ENCODE results near the gene CEP104.

Gene CEP104

DNA sequence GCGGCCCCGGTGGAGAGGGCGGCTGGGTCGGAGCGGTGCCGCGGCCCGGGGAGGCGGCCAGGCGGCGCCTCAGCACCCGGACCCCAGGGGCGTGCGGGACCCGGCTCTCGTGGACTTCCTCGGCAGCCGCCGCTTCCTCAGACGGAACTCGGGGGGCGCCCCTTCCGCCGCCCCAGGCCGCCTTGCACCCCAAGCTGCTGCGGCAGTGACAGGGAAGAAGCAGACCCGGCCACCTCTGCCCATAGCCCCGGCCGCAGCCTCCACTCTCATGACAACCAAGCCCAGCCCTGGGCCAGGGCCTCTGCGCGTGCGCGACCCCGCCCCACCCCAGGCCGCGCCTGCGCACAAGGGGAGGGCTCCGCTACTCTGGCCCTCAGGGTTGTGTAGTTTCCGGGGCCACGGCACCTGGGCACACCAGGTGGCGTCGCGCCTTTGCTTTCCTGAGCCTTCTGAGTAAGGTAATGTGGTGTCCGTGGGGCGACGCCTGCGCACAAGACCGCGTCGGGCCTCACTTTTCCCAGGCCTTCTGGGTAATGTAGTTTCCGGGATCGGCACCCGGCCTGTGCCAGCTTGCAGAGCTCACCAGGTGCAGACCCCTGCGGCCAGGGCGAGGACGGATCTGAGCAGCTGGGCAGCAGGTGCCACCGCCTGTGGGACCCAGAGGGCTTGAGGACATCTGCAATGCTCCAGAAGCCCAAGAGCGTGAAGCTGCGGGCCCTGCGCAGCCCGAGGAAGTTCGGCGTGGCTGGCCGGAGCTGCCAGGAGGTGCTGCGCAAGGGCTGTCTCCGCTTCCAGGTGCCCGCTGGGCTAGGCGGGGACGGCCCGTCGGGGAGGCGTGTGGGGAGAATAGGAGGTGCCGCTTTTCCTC is at the start of gene CEP104, which contains the start of gene DFFB:
TSS of gene CEP104 (minus strand) at position 289 of the 868 bp plus-strand sequence. CDS start 4,804 bp downstream, outside the sequence.
TSS of gene DFFB (plus strand) at position 554 of the 868 bp plus-strand sequence. CDS start at position 682, 128 bp downstream.
- TF ChIP-seq, protein P1, sequence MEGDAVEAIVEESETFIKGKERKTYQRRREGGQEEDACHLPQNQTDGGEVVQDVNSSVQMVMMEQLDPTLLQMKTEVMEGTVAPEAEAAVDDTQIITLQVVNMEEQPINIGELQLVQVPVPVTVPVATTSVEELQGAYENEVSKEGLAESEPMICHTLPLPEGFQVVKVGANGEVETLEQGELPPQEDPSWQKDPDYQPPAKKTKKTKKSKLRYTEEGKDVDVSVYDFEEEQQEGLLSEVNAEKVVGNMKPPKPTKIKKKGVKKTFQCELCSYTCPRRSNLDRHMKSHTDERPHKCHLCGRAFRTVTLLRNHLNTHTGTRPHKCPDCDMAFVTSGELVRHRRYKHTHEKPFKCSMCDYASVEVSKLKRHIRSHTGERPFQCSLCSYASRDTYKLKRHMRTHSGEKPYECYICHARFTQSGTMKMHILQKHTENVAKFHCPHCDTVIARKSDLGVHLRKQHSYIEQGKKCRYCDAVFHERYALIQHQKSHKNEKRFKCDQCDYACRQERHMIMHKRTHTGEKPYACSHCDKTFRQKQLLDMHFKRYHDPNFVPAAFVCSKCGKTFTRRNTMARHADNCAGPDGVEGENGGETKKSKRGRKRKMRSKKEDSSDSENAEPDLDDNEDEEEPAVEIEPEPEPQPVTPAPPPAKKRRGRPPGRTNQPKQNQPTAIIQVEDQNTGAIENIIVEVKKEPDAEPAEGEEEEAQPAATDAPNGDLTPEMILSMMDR (conservative IDR thresholded peaks at IDR 0.05; ENCODE audit: control insufficient read depth, insufficient read depth, low read depth, low read length) = no peak
- DNase-seq (ENCODE audit: low read depth) = peak; percentile 69
- peak within 1 kb of the TSS; percentile 92 for H3K4me3 ChIP-seq (ENCODE audit: control insufficient read depth, low read depth, low read length)

DNA sequence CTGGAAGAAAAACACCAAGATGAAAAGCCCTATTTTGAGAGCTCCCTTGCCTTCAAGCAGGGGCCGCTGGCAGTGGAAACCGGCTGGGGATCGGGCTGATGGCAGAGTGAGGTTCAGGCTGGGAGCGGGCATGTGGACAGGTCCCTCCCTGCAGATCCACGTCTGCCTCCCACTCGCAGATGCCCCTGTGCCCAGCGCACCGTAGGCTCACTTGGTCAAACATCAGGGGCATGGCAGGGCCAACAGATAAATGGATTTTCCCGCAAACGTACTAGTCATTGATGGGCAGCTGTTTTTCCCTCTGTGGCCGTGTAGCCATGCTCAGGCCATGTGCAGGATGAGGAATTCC is 49.6 kb upstream of the CEP104 start:
- no peak overlapping the region for H3K4me3 ChIP-seq (ENCODE audit: control insufficient read depth, low read depth, low read length)
- no peak for DNase-seq (ENCODE audit: low read depth)
- TF ChIP-seq, protein P1 (conservative IDR thresholded peaks at IDR 0.05; ENCODE audit: control insufficient read depth, insufficient read depth, low read depth, low read length) = no peak

DNA sequence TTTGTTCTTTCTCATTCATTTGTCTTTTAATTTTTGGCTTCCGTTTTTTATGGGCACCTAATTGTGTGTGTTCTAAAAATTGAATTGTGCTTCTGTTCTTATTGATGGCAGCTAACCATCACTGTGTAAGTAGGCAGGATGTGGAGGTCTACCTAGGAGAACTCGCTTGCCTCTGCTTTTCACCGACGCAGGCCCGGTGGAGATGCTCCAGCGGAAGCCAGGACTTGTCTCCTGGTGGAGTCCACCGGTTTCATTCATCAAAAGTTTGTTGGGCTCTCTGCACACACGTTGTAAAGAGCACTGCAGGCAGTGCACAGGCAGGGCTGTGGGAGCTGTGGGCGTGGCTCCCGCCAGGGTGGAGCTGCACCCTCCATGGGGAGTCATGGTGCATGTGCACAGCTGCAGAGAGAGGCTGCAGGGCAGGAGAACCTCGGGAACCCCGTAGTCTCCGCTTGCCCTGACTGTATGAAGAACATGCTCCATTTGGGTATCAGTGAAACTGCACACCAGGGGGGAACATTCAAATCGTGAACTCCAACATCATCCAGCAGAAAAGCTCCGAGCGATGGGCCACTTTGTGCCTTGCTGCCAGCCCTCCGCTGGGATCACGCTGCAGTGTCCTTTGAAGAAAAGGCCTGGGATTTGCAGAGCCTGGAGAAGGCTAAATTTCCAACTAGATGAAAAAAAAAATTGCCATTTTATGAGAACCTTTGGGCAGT is 49.1 kb upstream of the CEP104 start:
- DNase-seq (ENCODE audit: low read depth) = no peak
- TF ChIP-seq, protein P1 (conservative IDR thresholded peaks at IDR 0.05; ENCODE audit: control insufficient read depth, insufficient read depth, low read depth, low read length) = no peak
- no peak overlapping the region for H3K4me3 ChIP-seq (ENCODE audit: control insufficient read depth, low read depth, low read length)

DNA sequence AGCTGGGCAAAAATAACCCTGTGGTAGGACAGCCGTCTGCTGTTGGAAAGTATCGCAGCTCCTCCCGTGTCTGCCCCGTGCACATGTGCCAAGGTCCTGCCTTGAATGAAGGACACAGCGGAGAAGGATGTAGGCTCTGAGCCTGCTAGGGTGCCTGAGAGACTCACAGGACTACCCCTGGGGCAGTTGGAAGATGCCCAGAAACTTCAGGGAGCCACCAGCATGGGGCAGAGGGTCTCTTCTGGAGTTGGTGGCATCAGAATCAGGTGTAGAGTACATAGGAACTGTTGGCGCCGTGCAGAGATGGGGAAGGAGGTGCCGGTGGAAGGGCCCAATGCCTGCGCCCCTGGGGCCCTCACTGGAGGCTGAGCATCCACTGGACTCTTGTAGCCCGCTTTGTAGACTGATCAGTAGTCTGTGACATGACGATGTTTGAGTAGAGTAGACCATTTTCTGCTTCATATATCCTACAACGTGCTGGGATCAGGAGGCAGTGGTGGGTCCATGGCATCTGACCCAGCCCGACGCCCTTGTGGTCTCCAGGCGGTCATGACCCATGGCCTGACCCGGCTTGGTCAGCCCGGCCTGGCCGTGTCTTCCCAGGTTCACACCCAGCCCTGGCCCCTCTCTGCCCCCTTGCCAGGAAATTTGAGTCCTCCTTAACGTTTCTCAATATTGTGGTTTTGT is 48.4 kb upstream of the CEP104 start:
- DNase-seq (ENCODE audit: low read depth) = no peak
- TF ChIP-seq, protein P1 (conservative IDR thresholded peaks at IDR 0.05; ENCODE audit: control insufficient read depth, insufficient read depth, low read depth, low read length) = no peak
- H3K4me3 ChIP-seq (ENCODE audit: control insufficient read depth, low read depth, low read length) = no peak overlapping the region

DNA sequence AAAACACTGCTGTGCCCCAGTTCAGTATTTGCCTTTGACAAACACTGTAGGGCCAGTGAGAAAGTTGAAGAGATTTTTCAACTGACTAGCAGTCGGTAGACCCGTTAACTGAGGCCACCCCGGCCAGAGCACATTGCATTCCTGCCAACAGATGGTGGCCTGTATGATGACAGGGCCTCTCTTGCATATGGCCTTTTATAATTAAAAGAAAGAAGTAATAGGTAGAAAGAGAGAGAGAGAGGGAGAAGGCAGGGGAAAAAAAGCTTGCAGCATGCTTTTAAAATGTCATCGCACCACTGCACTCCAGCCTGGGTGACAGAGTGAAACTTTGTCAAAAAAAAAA is 47.8 kb upstream of the CEP104 start:
- no peak overlapping the region for H3K4me3 ChIP-seq (ENCODE audit: control insufficient read depth, low read depth, low read length)
- TF ChIP-seq, protein P1 (conservative IDR thresholded peaks at IDR 0.05; ENCODE audit: control insufficient read depth, insufficient read depth, low read depth, low read length) = no peak
- DNase-seq (ENCODE audit: low read depth) = no peak

DNA sequence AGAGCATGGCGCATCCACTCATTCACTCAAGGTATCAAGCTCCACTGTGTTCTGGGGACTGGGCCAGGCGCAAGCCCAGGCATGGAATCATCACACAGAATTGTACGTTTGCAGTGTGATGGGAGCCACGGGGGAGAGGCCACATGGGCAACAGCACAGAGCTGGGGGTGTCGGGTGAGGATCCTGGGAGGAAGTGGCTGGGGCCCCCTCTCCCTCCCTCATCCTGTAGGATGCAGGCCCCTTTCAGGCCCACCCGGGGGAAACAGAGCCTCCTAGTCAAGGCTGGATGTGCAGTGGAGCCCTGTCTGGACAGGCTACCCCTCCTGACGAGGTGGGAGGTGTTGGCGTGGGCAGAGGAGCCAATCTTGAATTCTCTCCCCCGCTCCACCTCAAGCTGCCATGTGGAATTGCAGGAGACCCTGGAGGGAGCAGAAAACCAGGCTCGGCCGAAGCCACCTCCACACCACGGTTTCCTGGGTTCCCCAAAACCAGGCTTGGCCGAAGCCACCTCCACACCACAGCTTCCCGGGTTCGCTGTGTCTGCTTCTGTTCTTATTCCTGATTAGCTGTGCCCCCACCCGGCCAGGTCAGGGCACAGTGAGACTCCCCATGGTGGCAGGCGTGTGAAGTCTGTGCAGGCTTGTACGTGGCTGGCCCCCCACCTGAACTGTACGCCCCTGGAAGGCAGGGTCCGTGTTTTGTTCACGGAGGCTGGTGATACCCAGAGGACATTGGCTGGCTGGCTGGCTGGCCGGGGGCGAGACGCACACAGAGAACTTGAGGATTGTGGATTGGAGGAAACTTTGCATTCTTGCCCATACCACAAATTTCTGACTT is 47.2 kb upstream of the CEP104 start:
- TF ChIP-seq, protein P1 (conservative IDR thresholded peaks at IDR 0.05; ENCODE audit: control insufficient read depth, insufficient read depth, low read depth, low read length) = no peak
- no peak for DNase-seq (ENCODE audit: low read depth)
- H3K4me3 ChIP-seq (ENCODE audit: control insufficient read depth, low read depth, low read length) = no peak overlapping the region

Measured in fibroblast of mammary gland (primary cell).